Spleen (tissue), 7 donors: ENCODE results near the gene TAS2R10.

Experiments
- POLR2A ChIP-seq, 3 donors: fragments of 450-650 bp; IDR thresholded peaks; one replicate each; pipeline ENCODE4 v1.5.1; 2017; ENCODE audit warnings: antibody characterized with exemption in 3 of 3, mild to moderate bottlenecking in 1 of 3
- POLR2AphosphoS5 ChIP-seq, 3 donors: sonication (generic); formaldehyde crosslinking; IDR thresholded peaks; one replicate each; pipeline ENCODE4 v1.5.1; 2017; ENCODE audit warnings: antibody characterized with exemption in 3 of 3
- TF ChIP-seq, protein P1 (sequence below), 11 experiments: fragments of 200-600 bp in 7 of 11; fragments of 450-650 bp in 4 of 11; sonication (generic) in 4 of 11; IDR thresholded peaks in 8 of 11; conservative IDR thresholded peaks in 3 of 11; 1 replicate in 7 of 11; 2 replicates in 4 of 11; pipeline versions ENCODE4 v1.4.0 to v1.8.0; 2016 to 2021; ENCODE audit warnings: antibody characterized with exemption in 11 of 11, inconsistent platforms in 4 of 11, mild to moderate bottlenecking in 1 of 11
- donor health status: DM: no; HTN: no; CAD: no; lungs with moderate emphysema.
- donor health status: DM: no; HTN: no; CAD: no.
- donor health status: DM: no; HTN: no; CAD: no.

DNA sequence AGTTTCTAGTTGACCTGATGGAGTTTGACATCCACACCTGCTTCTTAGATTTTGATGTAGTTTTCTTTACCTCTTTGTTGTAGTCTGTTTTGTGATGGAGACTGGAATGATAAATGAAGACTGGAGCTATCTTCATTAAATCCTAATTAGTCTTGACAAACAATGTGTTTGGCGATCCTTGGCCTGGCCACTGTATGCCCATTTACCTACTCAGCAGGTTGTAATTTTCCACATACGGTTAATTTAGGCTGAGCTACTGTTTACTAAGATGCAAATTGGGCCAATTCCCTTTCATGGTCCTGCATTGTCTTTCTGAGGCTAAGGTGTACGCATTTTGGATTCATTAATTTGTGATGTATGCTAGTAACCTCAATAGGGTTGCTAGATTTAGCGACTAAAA lies 23.6 kb downstream of the TAS2R10 start, which contains the start of gene TAS2R7:
- TF ChIP-seq, protein P1, sequence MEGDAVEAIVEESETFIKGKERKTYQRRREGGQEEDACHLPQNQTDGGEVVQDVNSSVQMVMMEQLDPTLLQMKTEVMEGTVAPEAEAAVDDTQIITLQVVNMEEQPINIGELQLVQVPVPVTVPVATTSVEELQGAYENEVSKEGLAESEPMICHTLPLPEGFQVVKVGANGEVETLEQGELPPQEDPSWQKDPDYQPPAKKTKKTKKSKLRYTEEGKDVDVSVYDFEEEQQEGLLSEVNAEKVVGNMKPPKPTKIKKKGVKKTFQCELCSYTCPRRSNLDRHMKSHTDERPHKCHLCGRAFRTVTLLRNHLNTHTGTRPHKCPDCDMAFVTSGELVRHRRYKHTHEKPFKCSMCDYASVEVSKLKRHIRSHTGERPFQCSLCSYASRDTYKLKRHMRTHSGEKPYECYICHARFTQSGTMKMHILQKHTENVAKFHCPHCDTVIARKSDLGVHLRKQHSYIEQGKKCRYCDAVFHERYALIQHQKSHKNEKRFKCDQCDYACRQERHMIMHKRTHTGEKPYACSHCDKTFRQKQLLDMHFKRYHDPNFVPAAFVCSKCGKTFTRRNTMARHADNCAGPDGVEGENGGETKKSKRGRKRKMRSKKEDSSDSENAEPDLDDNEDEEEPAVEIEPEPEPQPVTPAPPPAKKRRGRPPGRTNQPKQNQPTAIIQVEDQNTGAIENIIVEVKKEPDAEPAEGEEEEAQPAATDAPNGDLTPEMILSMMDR (IDR thresholded peaks at IDR 0.05 in 8 of 11, conservative IDR thresholded peaks at IDR 0.05 in 3 of 11), result no peak
- TF ChIP-seq POLR2A (IDR thresholded peaks at IDR 0.05) (no peak), POLR2AphosphoS5 (IDR thresholded peaks at IDR 0.05) (no peak)
